ENCODE data around the gene FMR1.

- TF ChIP-seq EZH2 (IDR thresholded peaks at IDR 0.05; ENCODE audit: borderline replicate concordance, low read depth, low read length, severe bottlenecking) (no peak), CTCF (IDR thresholded peaks at IDR 0.05; ENCODE audit: extremely low read depth in 1 of 2, insufficient read depth in 1 of 2, low read depth in 1 of 2, low read length in 2 of 2) (no peak), MAX (IDR thresholded peaks at IDR 0.05; ENCODE audit: insufficient read depth, insufficient read length) (no peak)
Measured at GRCh38 chrX:147911192-147912022, at the start of gene FMR1.
